Activated naive CD8-positive, alpha-beta T cell treated with anti-CD3 and anti-CD28 coated beads, Interleukin-2, amount 10 ng/mL, durations not matched to agents 7 days and 5 days (primary cell): ENCODE measurements around the gene VIPR1. TPM values are rescaled to one million over a fixed set of nuclear protein-coding genes. Genes with fewer than 3 reads are reported as not detected.

Experiments used
- total RNA-seq, 2 experiments: library from RNA; stranded (reverse); gene quantifications; one replicate each; pipeline ENCODE4 v1.2.3, GENCODE V29; 2021

Gene VIPR1
- total RNA-seq, 2 experiments from 2014 or later: 22.3 to 26.9 TPM

Other genes starting within 250 kb of the VIPR1 start
- gene CCK, start 236.5 kb upstream of the VIPR1 start, total RNA-seq: not detected
- not detected for gene LYZL4, start 92.0 kb upstream of the VIPR1 start, total RNA-seq
- 10 to 100 TPM; 52.5 to 53.0 TPM for gene SEC22C, start 79.3 kb downstream of the VIPR1 start, total RNA-seq
- 10 to 100 TPM; 50.9 to 55.5 TPM for gene SS18L2, start 88.2 kb downstream of the VIPR1 start, total RNA-seq
- gene NKTR, start 98.0 kb downstream of the VIPR1 start, total RNA-seq: 100 to 1,000 TPM; 150 to 152 TPM
- gene ZBTB47, start 151.1 kb downstream of the VIPR1 start, total RNA-seq: 1 to 10 TPM; 1.1 to 1.3 TPM
- gene KLHL40, start 182.9 kb downstream of the VIPR1 start, total RNA-seq: not detected
- gene HHATL, start 200.2 kb downstream of the VIPR1 start, total RNA-seq: not detected